IPS DF 4.7 (cell line): ENCODE measurements around the gene CD63.

ENCODE experiments used
- DNase-seq: peaks from one replicate; pipeline ENCODE4 v3.0.0-alpha.2; 2013; ENCODE audit warnings: low spot score; ENCODE audit errors: extremely low read depth

CD63 gene

GRCh38 chr12:55739025-55739378 is 10.2 kb upstream of the CD63 start:
- DNase-seq = no peak

DNA sequence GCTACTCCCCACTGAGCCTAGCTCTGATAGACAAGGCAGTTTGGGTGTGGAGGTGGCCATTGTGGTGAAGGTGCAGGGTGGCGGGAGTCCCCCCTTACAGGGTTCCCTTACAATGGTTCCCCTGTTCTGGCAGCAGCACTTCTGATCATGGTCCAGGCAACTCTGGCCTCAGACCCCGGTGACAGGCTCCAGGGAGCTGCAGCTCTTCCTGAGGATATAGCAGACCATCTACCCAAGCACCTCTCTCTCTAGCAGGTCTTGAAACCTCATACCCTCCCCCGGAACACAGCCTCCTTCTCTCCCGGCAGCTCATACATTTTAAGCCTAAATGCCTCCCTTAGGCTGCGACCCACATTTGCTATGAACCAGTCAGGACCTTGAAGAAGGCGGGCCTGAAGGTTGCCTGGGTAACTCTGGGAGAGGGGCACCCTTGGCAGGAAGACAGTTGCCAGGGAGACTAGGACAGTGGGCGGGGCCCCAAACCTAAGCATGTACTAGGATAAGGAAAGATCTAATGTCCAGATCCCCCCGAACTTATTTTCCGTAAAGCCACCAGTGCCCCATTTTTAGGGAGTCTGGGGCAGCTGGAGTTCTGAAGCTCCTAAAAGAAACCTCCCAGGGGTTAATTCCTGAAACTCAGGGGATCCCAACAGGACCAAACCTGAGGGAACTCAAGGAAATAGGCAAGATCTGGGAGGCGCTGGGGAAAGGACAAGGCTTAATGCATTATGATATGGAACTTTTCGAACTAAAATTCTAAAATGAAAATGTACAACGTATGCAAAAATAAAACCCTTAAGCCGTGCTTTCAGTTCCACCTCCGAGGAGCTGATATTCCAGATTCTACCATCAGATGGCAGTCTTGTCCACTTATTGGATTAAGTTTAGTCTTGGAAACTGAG is 9.6 kb upstream of the CD63 start:
- DNase-seq = no peak

DNA sequence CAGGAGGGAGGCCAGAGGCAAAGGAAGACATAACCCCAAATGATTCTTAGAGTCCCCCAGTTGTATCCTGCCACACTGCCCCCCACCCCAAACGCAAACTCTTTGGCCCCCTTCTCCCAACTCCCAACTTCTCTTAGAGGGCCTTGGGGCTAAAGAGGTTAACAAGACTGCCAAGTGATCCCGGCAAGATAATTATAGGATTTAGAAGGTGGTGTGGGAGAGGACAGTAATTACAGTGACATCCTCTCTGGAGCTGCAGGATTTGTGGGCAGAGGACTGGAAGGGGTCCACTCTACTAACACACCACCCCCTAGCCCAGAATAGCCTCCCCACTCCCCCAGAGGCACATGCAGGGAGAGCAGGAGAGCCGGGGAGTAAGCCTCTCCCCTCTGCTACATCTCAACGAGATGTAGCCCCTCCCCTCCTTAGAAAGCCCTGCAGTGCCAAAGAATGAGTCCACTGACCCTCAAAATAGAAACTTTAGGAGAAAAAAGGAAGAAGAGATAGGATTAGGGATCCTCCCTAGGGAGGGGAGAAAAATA is 8.8 kb upstream of the CD63 start:
- DNase-seq = no peak

DNA sequence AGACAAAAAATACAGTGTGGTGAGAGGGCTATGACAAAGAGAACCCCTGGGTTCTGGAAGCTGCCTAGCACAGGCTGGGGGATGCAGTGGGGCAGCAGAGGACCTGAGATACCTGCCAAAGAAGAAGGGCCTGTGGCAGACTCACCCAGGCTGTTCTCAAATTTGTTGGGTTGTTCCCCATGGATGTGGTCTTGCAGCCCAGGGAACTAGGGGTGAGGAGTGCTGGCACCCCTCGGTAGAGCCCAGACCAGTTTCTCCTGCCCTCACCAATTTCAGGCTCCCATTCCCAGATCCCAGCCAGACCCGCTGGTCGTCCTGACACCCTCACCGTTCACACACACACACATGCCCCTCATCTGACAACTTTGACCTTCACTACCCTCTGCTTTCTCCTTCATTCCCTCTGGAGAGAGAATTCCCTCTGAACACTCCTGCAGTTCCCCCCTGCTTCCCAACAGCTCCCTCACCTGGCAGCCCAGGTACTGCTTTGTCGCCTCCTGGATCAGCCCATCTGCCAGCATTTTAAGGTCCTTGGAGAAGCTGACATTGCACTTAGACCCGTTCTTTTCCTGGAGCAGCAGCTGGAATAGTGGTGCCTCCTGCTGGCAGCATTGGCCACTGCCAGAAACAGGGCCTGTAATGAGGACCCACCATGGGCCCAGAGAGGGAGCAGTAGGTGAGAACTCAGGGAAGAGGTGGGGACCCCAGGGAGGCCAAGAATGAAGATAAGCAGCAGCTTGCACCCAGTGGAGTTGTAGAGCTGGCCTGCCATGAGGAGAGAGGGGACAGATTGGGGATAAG is 8.2 kb upstream of the CD63 start:
- DNase-seq = peak; percentile 95

DNA sequence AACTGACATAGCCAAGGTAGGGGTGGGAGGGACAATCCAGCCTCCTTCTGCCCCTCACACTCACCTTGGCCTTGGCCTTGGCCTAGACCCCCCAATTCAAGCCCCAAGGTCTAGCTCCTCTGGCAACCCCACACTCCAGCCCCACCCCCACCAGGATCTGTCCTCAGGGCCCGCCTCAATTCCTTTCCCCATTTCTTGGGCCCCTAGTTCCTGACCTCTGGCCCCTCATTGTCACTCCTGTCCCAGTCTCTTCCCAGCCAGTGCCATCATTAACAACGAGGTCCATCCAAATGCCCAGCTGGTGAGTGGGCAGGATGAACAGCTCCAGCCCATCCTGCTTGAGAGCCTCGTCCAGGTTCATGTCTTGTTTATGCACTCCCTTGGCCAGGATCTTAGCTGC is 7.3 kb upstream of the CD63 start:
- no peak for DNase-seq

- DNase-seq = no peak
Measured at GRCh38 chr12:55734595-55734994, 5.8 kb upstream of the CD63 start.

GRCh38 chr12:55733858-55734257 is 5.0 kb upstream of the CD63 start:
- DNase-seq = no peak

DNA sequence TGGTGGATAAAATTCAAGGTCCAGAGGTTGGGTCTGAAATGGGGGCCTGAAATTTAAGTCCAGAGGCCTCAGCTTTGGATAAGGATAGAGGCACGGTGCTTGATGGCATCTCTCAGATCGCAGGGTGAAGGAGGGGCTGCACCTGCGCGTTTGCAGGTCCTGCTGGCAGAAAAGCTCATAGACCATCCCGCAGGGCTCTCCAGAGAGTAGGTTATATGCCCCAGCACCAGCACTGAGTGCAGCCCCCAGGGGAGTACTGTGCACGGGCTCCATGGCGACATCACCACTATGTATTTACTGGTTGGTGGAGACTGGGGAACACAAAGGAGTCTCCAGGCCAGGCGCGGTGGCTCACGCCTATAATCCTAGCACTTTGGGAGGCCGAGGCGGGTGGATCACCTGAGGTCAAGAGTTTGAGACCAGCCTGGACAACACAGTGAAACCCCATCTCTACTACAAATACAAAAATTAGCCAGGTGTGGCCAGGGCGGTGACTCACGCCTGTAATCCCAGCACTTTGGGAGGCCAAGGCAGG is 4.3 kb upstream of the CD63 start:
- DNase-seq = no peak

DNA sequence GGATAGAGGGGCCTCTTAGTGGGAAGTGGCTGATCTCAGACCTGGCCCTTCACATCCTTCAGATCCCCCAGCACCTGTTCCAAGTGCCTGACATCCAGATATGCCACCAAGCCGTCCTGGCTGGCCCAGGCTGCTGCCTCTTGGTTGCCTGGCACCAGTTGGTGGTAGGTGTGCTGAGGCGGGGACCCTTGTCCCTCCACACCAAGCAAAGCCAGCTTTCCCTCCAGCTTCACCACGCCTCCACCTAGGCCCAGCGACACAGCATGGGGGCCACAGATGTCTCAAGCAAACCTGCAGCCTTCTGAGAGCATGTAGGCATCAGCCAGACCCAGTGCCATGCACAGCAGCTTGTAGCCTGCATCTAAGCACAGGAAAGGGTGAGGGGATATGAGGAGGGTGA is 3.5 kb upstream of the CD63 start:
- no peak for DNase-seq

DNA sequence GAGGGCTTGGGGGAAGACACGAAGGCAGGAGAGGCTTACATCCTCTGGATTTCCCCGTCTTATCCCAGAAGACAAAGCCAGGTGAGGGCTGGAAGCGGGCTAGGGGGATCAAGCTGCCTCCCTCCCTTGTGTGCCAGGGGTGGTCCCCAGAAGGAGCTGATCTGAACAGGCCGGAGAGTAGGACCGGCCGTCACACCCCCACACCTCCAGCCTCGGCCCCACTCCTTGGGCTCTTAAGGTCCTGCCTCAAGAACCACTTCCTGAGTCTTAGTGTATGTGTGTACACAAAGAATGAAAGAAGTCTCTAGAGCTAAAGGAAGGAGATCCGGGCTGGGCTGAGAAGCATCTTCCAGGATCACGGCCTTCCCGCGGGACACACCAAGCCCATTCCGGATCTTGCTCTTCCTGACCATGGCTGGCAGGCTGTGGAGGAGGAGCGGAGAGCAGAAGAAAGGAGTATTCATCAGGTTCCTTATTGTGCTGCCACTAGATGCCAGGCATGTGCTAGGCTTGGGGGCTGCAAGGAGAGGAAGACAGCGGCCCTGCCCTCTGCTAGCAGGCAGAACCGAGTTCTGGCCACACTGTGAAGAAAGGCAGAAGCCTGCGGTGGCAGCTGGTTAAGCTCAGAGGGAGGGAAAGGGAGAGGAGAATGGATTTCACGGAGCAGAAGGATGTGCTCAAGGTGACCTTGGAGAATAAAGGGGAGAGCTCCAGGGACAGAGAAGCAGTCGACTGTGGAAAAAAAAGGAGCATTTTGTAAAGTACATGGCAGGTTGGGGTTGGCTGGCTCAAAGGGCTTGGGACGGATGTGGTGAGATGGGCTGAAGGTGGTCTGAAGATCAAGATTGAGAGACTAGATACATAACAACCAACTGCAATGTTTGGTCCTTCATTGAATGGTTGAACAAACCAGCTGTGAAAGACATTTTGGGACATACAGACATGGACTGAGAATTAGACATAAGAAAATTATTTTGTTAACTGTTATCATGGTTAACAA is 1.3 kb upstream of the CD63 start:
- no peak for DNase-seq

DNA sequence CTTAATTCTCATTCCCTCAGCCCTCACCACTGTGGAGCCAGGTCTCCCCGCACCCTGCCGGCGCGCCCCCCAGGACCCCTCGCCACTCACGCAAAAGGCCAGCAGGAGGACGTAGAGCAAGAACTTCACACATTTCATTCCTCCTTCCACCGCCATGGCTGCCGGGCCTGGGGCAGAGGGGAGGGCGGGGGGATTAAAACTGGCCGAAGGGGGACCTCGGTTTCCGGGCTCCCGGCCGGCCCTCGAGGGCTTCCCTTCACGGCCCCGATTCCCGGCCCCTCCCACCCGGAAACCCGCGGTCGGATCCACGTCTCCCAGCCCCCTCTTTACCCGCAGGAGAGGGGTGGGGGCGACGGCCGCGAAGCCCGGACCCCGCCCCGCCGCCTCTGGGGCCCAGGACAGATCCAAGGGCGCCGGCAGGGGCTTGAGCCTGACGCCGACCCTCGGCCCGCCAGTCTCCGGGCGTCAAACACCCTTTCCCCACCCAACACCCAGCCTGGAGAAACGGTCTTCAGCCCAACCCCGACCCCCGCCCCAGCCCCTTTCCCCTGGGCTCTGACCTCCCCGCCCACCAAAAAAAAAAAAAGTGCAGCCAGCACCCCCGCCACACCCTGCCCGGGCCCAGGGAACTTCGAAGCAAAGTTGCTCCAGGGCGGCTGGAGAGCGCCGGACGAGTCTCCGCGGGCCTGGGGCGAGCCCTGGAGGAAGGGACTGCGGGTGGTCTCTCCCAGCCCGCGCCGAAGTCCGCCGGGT is 447 bp downstream of the CD63 start:
- DNase-seq = no peak

DNA sequence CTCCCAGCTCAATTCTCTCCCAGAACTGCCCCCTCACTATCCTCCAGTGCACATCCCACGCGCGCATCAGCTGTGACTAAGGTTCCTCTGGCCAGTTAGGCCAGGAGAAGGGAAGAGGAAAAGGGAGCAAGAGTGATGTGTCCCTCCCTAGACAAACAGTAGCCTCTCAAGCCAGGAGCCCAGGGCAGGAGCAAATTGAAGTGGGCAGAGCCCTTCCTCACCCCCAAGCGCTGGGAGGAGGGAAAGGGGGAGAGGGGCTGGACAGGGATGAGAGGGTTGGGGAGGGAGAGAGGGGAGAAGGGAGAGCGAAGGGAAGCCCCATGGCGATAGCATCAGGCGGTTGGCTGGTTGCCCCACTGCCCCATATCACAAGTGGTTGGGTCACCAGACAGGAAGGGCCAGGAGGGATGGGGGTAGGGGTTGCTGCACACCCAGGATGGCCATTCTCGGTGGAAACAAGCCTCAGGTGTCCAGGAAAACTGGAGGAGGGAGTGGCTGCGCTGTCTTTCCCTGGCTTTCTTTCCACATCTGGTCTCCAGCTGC is 1.1 kb downstream of the CD63 start:
- no peak for DNase-seq

DNA sequence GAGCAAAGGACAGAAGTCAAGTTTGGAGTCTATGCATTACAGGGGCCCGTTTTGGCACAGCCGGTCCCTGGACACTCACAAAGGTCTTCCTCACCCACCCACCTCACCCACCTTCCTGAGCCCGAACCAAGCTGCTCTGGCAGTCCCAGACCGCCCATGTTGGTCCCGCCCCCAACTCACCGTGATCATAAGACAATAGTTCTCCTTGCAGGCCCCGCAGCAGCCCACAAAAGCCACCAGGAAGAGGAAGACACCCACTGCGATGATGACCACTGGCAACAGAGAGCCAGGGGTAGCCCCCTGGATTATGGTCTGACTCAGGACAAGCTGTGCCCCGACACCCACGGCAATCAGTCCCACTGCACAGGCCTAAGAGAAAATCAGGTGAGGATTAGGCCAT is 1.8 kb downstream of the CD63 start:
- DNase-seq = no peak

DNA sequence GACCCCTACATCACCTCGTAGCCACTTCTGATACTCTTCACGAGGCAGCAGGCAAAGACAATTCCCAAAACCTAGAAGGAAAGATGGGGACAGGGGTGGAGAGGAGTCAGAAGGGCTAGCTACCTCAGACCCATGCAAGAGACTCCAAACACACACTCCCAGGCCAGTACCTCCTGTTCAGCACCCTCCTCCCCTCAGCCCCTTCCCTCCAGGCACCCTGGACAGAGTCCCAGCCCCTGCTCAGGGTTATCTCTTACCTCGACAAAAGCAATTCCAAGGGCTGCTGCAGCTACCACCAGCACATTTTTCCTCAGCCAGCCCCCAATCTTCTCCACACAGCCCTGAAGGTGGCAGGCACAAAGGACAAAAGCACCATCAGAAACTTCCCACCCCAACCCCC is 3.3 kb downstream of the CD63 start:
- no peak for DNase-seq

DNA sequence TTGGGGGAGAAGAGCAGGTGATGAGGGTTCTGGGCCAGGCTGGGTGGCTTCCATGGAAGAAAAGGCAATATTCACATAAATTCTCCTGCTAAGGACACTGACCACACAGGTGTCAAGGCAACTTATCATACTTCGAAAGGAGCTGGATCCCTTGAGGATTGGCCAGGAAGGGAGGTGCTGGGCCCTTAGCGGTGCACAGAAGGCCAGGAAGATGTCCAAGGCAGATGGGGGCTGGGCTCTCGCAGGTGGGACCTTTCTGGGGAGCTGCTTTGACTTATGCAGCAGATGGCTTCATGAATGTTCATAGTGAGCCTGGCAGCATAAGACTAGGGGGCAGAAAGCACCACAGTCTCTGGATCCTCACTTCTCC is 3.9 kb downstream of the CD63 start:
- no peak for DNase-seq

GRCh38 chr12:55724226-55724939 is 4.4 kb downstream of the CD63 start:
- DNase-seq = no peak

GRCh38 chr12:55723516-55724225 is 5.1 kb downstream of the CD63 start:
- DNase-seq = no peak

DNA sequence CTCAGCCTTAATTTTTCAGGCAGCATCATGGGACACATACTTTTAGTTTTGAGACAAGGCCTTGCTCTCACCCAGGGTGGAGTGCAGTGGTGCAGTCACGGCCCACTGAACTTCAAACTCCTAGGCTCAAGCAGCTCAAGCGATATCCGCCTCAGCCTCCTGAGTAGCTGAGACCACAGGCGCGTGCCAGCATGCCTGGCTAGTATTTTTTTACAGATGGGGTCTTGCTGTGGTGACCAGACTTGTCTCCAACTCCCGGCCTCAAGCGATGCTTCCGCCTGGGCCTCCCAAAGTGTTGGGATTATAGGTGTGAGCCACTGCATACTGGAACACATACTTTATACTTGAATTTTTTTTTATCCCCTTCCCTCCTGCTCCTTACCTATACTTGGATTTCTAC is 5.9 kb downstream of the CD63 start:
- DNase-seq = no peak
